HepG2 (cell line): ENCODE results near the gene CARD8. TPM values are rescaled to one million over a fixed set of nuclear protein-coding genes. Genes with fewer than 3 reads are reported as not detected.
A peak's percentile ranks its signal among the peaks of the same experiment; 100 is the strongest.

Experiments
- CBFB ChIP-seq: sonication (generic); formaldehyde crosslinking; IDR thresholded peaks from 2 replicates; pipeline ENCODE4 v1.4.0; 2020; ENCODE audit warnings: missing genetic modification reagents
- DBP ChIP-seq: sonication (generic); formaldehyde crosslinking; IDR thresholded peaks from 2 replicates; pipeline ENCODE4 v1.4.0; 2020; ENCODE audit warnings: missing genetic modification reagents; ENCODE audit errors: not compliant biosample characterization
- EP300 ChIP-seq, 3 experiments: sonication (generic) in 1 of 3; formaldehyde crosslinking in 1 of 3; IDR thresholded peaks; 2 replicates each; pipeline versions ENCODE4 v1.5.1 to v1.6.1; 2011 to 2020; ENCODE audit warnings: low read depth in 2 of 3, low read length in 2 of 3, borderline replicate concordance in 1 of 3, improper control_type of control experiment in 1 of 3, mild to moderate bottlenecking in 1 of 3, missing genetic modification reagents in 1 of 3, moderate library complexity in 1 of 3
- GPN1 ChIP-seq: sonication (generic); formaldehyde crosslinking; IDR thresholded peaks from 2 replicates; pipeline ENCODE4 v1.5.1; 2020; ENCODE audit warnings: missing genetic modification reagents, borderline replicate concordance
- HNF1A ChIP-seq, 2 experiments: sonication (generic) in 1 of 2; formaldehyde crosslinking in 1 of 2; IDR thresholded peaks; 2 replicates each; pipeline versions ENCODE4 v1.4.0 to v1.6.1; 2016 to 2020; ENCODE audit warnings: borderline replicate concordance in 1 of 2, low read depth in 1 of 2, mild to moderate bottlenecking in 1 of 2, missing genetic modification reagents in 1 of 2
- MTF1 ChIP-seq: sonication (generic); formaldehyde crosslinking; IDR thresholded peaks from 2 replicates; pipeline ENCODE4 v1.5.0; 2020; ENCODE audit warnings: missing genetic modification reagents
- MXI1 ChIP-seq: IDR thresholded peaks from 3 replicates; pipeline ENCODE4 v1.6.1; 2012; ENCODE audit warnings: low read depth, low read length, inconsistent platforms, borderline replicate concordance
- PRDM10 ChIP-seq: sonication (generic); formaldehyde crosslinking; IDR thresholded peaks from 2 replicates; pipeline ENCODE4 v1.4.0; 2020; ENCODE audit warnings: low read depth, missing genetic modification reagents
- SIX1 ChIP-seq: sonication (generic); formaldehyde crosslinking; IDR thresholded peaks from 2 replicates; pipeline ENCODE4 v1.4.0; 2020; ENCODE audit warnings: missing genetic modification reagents, borderline replicate concordance
- SOX5 ChIP-seq: IDR thresholded peaks from 2 replicates; pipeline ENCODE4 v1.6.1; 2016; ENCODE audit warnings: borderline replicate concordance
- WIZ ChIP-seq: sonication (generic); formaldehyde crosslinking; IDR thresholded peaks from 2 replicates; pipeline ENCODE4 v1.5.1; 2020; ENCODE audit warnings: mild to moderate bottlenecking, missing genetic modification reagents
- ZNF160 ChIP-seq: sonication (generic); formaldehyde crosslinking; IDR thresholded peaks from 2 replicates; pipeline ENCODE4 v1.8.0; 2022; ENCODE audit warnings: mild to moderate bottlenecking, inconsistent platforms, missing genetic modification reagents
- ZNF180 ChIP-seq: sonication (generic); formaldehyde crosslinking; IDR thresholded peaks from 2 replicates; pipeline ENCODE4 v1.4.0; 2020; ENCODE audit warnings: low read depth, missing genetic modification reagents, borderline replicate concordance
- ZNF383 ChIP-seq: sonication (generic); formaldehyde crosslinking; IDR thresholded peaks from 2 replicates; pipeline ENCODE4 v1.4.0; 2020; ENCODE audit warnings: missing genetic modification reagents, mild to moderate bottlenecking, borderline replicate concordance
- ZNF414 ChIP-seq: sonication (generic); formaldehyde crosslinking; IDR thresholded peaks from 2 replicates; pipeline ENCODE4 v1.5.0; 2020; ENCODE audit warnings: missing genetic modification reagents
- ZNF550 ChIP-seq: sonication (generic); formaldehyde crosslinking; IDR thresholded peaks from 2 replicates; pipeline ENCODE4 v1.4.0; 2020; ENCODE audit warnings: mild to moderate bottlenecking, missing genetic modification reagents, borderline replicate concordance
- ZNF558 ChIP-seq: sonication (generic); formaldehyde crosslinking; IDR thresholded peaks from 2 replicates; pipeline ENCODE4 v1.9.0; 2022; ENCODE audit warnings: mild to moderate bottlenecking, missing genetic modification reagents, borderline replicate concordance
- ZNF839 ChIP-seq: sonication (generic); formaldehyde crosslinking; IDR thresholded peaks from 2 replicates; pipeline ENCODE4 v1.4.0; 2020; ENCODE audit warnings: missing genetic modification reagents, mild to moderate bottlenecking, borderline replicate concordance
- polyA plus RNA-seq, 8 experiments: library from polyadenylated mRNA; depleted of rRNA in 3 of 8; stranded (reverse) in 7 of 8; unstranded in 1 of 8; fragments of >200 nt; fragmentation: Illumina TruSeq in 4 of 8; extraction: Trizol in 4 of 8; gene quantifications; 2 replicates each; pipeline versions ENCODE4 v1.2.1 to v1.2.3, GENCODE V29; 2011 to 2016; ENCODE audit warnings: low read depth in 4 of 8, missing spikeins in 1 of 8, mixed read lengths in 1 of 8; ENCODE audit not compliant: insufficient read depth in 1 of 8
- total RNA-seq, 5 experiments: library from RNA; depleted of rRNA; stranded (reverse); fragments of >200 nt; fragmentation: Illumina TruSeq; extraction: Trizol; gene quantifications; 2 replicates each; pipeline ENCODE4 v1.2.3, GENCODE V29; 2016; ENCODE audit warnings: low read depth in 1 of 5

Gene CARD8
- total and polyA plus RNA-seq, 2 of the 13 experiments (the other 11 are each of a cell fraction or from before 2014, with no cell fraction given): 15.0 to 19.2 TPM

GRCh38 chr19:48203794-48204628 lies 51.7 kb downstream of the CARD8 start (continued):
- TF ChIP-seq DBP: no peak
- peak; percentile 75; the same call in 1 of the 3 replicates for TF ChIP-seq MXI1
- no peak for TF ChIP-seq HNF1A (IDR thresholded peaks at IDR 0.05; ENCODE audit: low read depth)
- TF ChIP-seq HNF1A (CRISPR knock-in tag; IDR thresholded peaks at IDR 0.05; ENCODE audit: borderline replicate concordance): peak; percentile 15; the same call in 1 of the 2 replicates
- TF ChIP-seq MTF1 (CRISPR knock-in tag): no peak
- no peak for TF ChIP-seq ZNF414
- TF ChIP-seq EP300 (IDR thresholded peaks at IDR 0.05; ENCODE audit: low read depth in 2 of 2, low read length in 2 of 2): no peak
- TF ChIP-seq EP300 (CRISPR knock-in tag; IDR thresholded peaks at IDR 0.05; ENCODE audit: borderline replicate concordance): no peak
- no peak for TF ChIP-seq CBFB (CRISPR knock-in tag)
- no peak for TF ChIP-seq ZNF180
- no peak; the same call in 1 of the 2 replicates for TF ChIP-seq ZNF550 (CRISPR knock-in tag)
- no peak for TF ChIP-seq ZNF383
- no peak for TF ChIP-seq GPN1
- TF ChIP-seq ZNF160 (CRISPR knock-in tag): no peak
- TF ChIP-seq SIX1 (CRISPR knock-in tag): no peak
- no peak for TF ChIP-seq PRDM10 (CRISPR knock-in tag)
- TF ChIP-seq WIZ: no peak; the same call in 1 of the 2 replicates
- TF ChIP-seq ZNF839: no peak
- no peak; the same call in 1 of the 2 replicates for TF ChIP-seq SOX5
- TF ChIP-seq ZNF558 (CRISPR knock-in tag): no peak
